HEK293T (cell line): ENCODE data around the gene DTNBP1.

Experiments
- CTCF ChIA-PET: fragments of 350-600 bp; formaldehyde crosslinking; extraction: SDS; loops from one replicate; lab custom pipeline; 2021; ENCODE audit warnings: antibody characterized with exemption, inconsistent platforms; lab: Yijun Ruan, JAX
- POLR2A ChIA-PET: fragments of 350-600 bp; formaldehyde crosslinking; extraction: SDS; loops from one replicate; lab custom pipeline; 2020; ENCODE audit warnings: antibody characterized with exemption, inconsistent platforms; lab: Yijun Ruan, JAX
- DNase-seq: peaks from one replicate; pipeline ENCODE4 v3.0.0; 2012; ENCODE audit warnings: mixed read lengths; ENCODE audit errors: extremely low spot score
- ARNT ChIP-seq: fragments of 450-650 bp; IDR thresholded peaks from 2 replicates; pipeline ENCODE4 v1.6.1; 2017; ENCODE audit warnings: mild to moderate bottlenecking
- BHLHE40 ChIP-seq: fragments of 450-650 bp; IDR thresholded peaks from 2 replicates; pipeline ENCODE4 v1.6.1; 2016; ENCODE audit warnings: mild to moderate bottlenecking, moderate library complexity, borderline replicate concordance
- CTBP1 ChIP-seq: fragments of 450-650 bp; IDR thresholded peaks from 2 replicates; pipeline ENCODE4 v1.6.1; 2016; ENCODE audit warnings: borderline replicate concordance
- ELF4 ChIP-seq: fragments of 450-650 bp; IDR thresholded peaks from 2 replicates; pipeline ENCODE4 v1.6.1; 2017; ENCODE audit warnings: antibody characterized with exemption
- FOXA1 ChIP-seq: fragments of 450-650 bp; IDR thresholded peaks from 2 replicates; pipeline ENCODE4 v1.6.1; 2016; ENCODE audit warnings: mild to moderate bottlenecking
- FOXK2 ChIP-seq: fragments of 450-650 bp; IDR thresholded peaks from 2 replicates; pipeline ENCODE4 v1.6.1; 2016; ENCODE audit warnings: mild to moderate bottlenecking
- FOXM1 ChIP-seq: fragments of 450-650 bp; IDR thresholded peaks from 2 replicates; pipeline ENCODE4 v1.6.1; 2017; ENCODE audit warnings: mild to moderate bottlenecking, borderline replicate concordance
- HDGF ChIP-seq: fragments of 450-650 bp; IDR thresholded peaks from 2 replicates; pipeline ENCODE4 v1.6.1; 2017; ENCODE audit warnings: antibody characterized with exemption, borderline replicate concordance
- L3MBTL2 ChIP-seq: fragments of 450-650 bp; conservative IDR thresholded peaks from 2 replicates; pipeline ENCODE4 v1.6.1; 2016; ENCODE audit warnings: mild to moderate bottlenecking
- LEF1 ChIP-seq: fragments of 450-650 bp; IDR thresholded peaks from 2 replicates; pipeline ENCODE4 v1.6.1; 2017; ENCODE audit warnings: mild to moderate bottlenecking, borderline replicate concordance
- NFRKB ChIP-seq: fragments of 450-650 bp; IDR thresholded peaks from 2 replicates; pipeline ENCODE4 v1.6.1; 2016; ENCODE audit warnings: mild to moderate bottlenecking, moderate library complexity
- PKNOX1 ChIP-seq: fragments of 450-650 bp; IDR thresholded peaks from 2 replicates; pipeline ENCODE4 v1.6.1; 2016
- SP1 ChIP-seq: fragments of 450-650 bp; IDR thresholded peaks from 2 replicates; pipeline ENCODE4 v1.6.1; 2017
- SUZ12 ChIP-seq: fragments of 450-650 bp; IDR thresholded peaks from 2 replicates; pipeline ENCODE4 v1.6.1; 2016; ENCODE audit warnings: mild to moderate bottlenecking
- TARDBP ChIP-seq: fragments of 450-650 bp; IDR thresholded peaks from 2 replicates; pipeline ENCODE4 v1.6.1; 2016
- ZNF384 ChIP-seq: fragments of 450-650 bp; IDR thresholded peaks from 2 replicates; pipeline ENCODE4 v1.6.1; 2016

Gene DTNBP1

GRCh38 chr6:15691250-15691869 lies 28.5 kb upstream of the DTNBP1 start:
- ChIA-PET POLR2A (interaction anchor here (0.6 to 1.0 kb wide), 3 partner anchors 437 to 514 kb away, joined by 3 to 4 read pairs (median 4); partner anchors contain the start of gene MYLIP), CTCF (interaction anchor here (0.5 to 2.2 kb wide), 14 partner anchors 32 to 514 kb away, joined by 3 to 15 read pairs (median 3); no protein-coding TSS in a partner anchor)
- no peak for TF ChIP-seq FOXK2
- peak; percentile 88 for TF ChIP-seq PKNOX1
- TF ChIP-seq LEF1: no peak
- no peak for TF ChIP-seq L3MBTL2
- peak; percentile 68 for TF ChIP-seq CTBP1
- peak; percentile 91 for DNase-seq

- POLR2A ChIA-PET: no interaction called here
- no peak for DNase-seq
- TF ChIP-seq FOXM1: no peak
- no peak for TF ChIP-seq BHLHE40
- CTCF ChIA-PET: no interaction called here
These were observed 27.7 kb upstream of the DTNBP1 start for GRCh38 chr6:15690510-15690909.

DNA sequence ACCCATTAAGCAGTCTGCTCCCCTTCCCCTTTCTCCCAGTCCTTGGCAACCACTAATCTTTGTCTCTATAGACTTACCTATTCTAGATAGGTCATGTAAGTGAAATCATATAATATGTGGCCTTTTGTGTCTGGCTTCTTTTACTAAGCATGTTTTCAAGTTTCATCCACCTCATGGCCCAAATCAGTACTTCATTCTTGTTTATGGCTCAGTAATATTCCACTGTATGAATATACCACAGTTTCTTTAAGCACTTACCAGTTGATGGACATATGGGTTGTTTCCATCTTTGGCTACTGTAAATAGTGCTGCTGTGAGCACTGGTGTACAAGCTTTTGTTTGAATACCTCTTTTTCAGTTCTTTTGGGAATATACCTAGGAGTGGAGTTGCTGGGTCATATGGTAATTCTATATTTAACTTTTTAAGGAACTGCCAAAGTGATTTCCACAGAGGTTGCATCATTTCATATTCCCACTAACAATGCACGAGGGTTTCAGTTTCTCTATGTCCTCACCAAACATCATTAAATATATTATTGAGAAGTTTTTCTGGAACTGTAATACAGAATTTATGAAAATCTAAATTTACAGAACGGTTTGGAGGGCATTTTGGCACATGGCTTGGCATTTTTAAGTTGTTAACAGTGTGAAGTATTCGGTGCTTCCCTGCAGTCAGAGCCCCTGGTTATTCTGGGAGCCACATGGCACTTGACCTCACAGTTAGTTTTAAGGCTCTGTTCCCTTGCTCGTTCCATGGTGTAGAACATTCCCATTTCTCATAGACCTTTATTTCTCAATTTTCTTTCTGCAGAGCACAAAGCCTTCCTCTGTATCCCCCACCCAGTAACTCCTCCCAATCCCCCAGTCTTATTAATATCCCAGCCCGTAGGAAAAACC lies 27.0 kb upstream of the DTNBP1 start:
- ChIA-PET CTCF (no interaction called here), POLR2A (no interaction called here)
- no peak for DNase-seq
- TF ChIP-seq SP1 (no peak), PKNOX1 (no peak), TARDBP (no peak), L3MBTL2 (no peak), HDGF (no peak), ZNF384 (no peak), FOXM1 (no peak), BHLHE40 (no peak), ARNT (no peak), CTBP1 (no peak), FOXA1 (no peak), ELF4 (no peak), SUZ12 (no peak), FOXK2 (no peak), NFRKB (no peak), LEF1 (no peak)

- no peak for DNase-seq
- TF ChIP-seq TARDBP (no peak), SP1 (no peak), FOXK2 (no peak), LEF1 (no peak), NFRKB (no peak), SUZ12 (no peak), PKNOX1 (no peak), FOXM1 (no peak), ELF4 (no peak), CTBP1 (no peak), BHLHE40 (no peak)
- ChIA-PET POLR2A (no interaction called here), CTCF (no interaction called here)
These were observed 22.8 kb upstream of the DTNBP1 start for GRCh38 chr6:15685619-15686018.

GRCh38 chr6:15682965-15683822 lies 20.4 kb upstream of the DTNBP1 start:
- no peak for DNase-seq
- CTCF ChIA-PET: interaction anchor here (0.6 to 1.1 kb wide), 2 partner anchors 13 to 213 kb away, joined by 3 read pairs; no protein-coding TSS in a partner anchor
- TF ChIP-seq ZNF384 (no peak), FOXM1 (no peak), CTBP1 (no peak), SP1 (no peak), L3MBTL2 (no peak), ELF4 (no peak), FOXK2 (no peak), PKNOX1 (no peak), ARNT (no peak), BHLHE40 (no peak), TARDBP (no peak)

DNA sequence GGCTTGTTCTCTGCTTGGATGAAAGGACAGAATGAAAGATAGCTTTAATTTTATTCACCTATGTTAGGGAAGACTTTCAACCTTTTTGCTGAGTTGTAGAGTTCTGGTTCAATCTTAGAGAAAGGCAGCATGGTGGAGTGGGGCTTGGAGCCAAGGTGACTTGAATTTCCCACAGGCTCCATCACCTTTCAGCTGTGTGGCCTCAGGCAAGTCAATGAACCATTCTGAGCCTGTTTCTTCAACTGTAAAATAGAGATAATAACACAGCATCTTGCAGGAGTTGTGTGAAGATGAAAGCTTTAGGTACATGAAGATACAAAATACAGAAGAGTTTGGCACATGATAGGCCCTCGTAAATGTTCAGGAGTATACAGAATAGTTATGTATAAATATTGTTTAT lies 19.1 kb upstream of the DTNBP1 start:
- DNase-seq: no peak
- CTCF ChIA-PET: no interaction called here
- POLR2A ChIA-PET: no interaction called here
- TF ChIP-seq L3MBTL2: no peak
- no peak for TF ChIP-seq BHLHE40
- no peak for TF ChIP-seq LEF1
- TF ChIP-seq FOXK2: no peak
- no peak for TF ChIP-seq ZNF384
- no peak for TF ChIP-seq SP1
- no peak for TF ChIP-seq FOXM1
- TF ChIP-seq SUZ12: no peak
- TF ChIP-seq NFRKB: no peak
- no peak for TF ChIP-seq FOXA1
- no peak for TF ChIP-seq HDGF
- no peak for TF ChIP-seq ELF4
- TF ChIP-seq PKNOX1: no peak
- TF ChIP-seq CTBP1: no peak
- no peak for TF ChIP-seq ARNT
- no peak for TF ChIP-seq TARDBP

More at GRCh38 chr6:15682965-15683822, 20.4 kb upstream of the DTNBP1 start:
- POLR2A ChIA-PET: no interaction called here
